ENCODE results near the gene PRKG2.

The PRKG2 gene

GRCh38 chr4:81106150-81106549, 108.9 kb downstream of the PRKG2 start:
- no peak overlapping the region for H3K4me3 ChIP-seq (ENCODE audit: low read depth, low read length)
- no peak for DNase-seq (ENCODE audit: low read depth)
- TF ChIP-seq, protein P1, sequence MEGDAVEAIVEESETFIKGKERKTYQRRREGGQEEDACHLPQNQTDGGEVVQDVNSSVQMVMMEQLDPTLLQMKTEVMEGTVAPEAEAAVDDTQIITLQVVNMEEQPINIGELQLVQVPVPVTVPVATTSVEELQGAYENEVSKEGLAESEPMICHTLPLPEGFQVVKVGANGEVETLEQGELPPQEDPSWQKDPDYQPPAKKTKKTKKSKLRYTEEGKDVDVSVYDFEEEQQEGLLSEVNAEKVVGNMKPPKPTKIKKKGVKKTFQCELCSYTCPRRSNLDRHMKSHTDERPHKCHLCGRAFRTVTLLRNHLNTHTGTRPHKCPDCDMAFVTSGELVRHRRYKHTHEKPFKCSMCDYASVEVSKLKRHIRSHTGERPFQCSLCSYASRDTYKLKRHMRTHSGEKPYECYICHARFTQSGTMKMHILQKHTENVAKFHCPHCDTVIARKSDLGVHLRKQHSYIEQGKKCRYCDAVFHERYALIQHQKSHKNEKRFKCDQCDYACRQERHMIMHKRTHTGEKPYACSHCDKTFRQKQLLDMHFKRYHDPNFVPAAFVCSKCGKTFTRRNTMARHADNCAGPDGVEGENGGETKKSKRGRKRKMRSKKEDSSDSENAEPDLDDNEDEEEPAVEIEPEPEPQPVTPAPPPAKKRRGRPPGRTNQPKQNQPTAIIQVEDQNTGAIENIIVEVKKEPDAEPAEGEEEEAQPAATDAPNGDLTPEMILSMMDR (IDR thresholded peaks at IDR 0.05; ENCODE audit: control insufficient read depth, extremely low read depth, insufficient read depth) = no peak

DNA sequence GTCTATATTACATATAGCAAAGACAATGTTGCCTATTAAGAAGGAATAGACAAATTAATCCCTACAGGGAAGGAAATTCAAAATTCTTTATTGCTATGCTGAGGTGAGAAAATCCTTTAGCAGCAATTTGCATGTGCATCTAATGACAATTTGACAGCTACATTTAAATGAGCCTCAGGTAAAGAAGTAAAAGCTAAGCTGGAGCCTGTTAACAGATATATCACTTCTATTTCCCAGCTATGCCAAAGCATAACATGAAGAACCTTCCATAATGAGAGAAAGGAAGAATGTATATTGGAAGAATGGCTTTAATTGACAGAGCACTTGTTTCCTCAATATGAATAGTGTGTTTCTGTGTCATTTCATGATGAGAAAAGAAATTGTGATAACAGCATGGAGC, 112.9 kb downstream of the PRKG2 start:
- no peak overlapping the region for H3K4me3 ChIP-seq (ENCODE audit: low read depth, low read length)
- no peak for DNase-seq (ENCODE audit: low read depth)
- TF ChIP-seq, protein P1 (IDR thresholded peaks at IDR 0.05; ENCODE audit: control insufficient read depth, extremely low read depth, insufficient read depth) = no peak

DNA sequence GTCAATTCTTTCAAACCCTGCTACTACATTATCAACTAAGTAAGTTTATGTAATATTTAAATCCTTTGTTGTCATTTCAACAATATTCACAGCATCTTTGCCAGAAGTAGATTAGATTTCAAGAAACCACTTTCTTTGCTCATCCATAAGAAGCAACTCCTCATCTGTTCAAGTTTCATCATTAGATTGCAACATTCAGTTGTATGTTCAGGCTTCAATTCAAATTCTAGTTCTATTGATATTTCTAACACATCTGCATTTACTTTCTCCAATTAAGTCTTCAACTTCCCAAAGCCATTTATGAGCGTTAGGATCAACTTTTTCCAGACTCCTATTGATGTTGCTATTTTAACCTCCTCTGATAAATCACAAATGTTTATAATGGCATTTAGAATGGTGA, 118.5 kb downstream of the PRKG2 start:
- no peak for DNase-seq (ENCODE audit: low read depth)

DNA sequence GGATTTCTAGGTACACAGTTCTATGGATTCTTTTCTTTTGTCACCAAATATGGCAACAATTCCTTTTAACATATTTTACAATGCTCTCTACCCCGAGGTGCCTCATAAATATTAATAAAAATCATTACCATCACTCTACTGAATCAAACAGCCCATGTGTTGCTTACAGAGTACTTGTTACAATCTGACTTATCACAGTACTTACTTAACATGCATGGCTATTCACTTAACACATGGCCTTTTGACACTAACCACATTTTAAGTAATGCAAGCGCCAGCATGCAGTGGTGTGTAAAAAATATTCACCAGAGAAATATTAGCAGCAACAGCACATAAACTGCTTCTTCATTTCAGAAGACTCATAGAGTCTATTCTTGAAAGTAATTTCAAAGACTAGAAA, 119.6 kb downstream of the PRKG2 start:
- H3K4me3 ChIP-seq (ENCODE audit: low read depth, low read length) = no peak overlapping the region
- no peak for DNase-seq (ENCODE audit: low read depth)
- TF ChIP-seq, protein P1 (IDR thresholded peaks at IDR 0.05; ENCODE audit: control insufficient read depth, extremely low read depth, insufficient read depth) = no peak

More for the DNA sequence above, 118.5 kb downstream of the PRKG2 start:
- TF ChIP-seq, protein P1 (IDR thresholded peaks at IDR 0.05; ENCODE audit: control insufficient read depth, extremely low read depth, insufficient read depth) = no peak
- no peak overlapping the region for H3K4me3 ChIP-seq (ENCODE audit: low read depth, low read length)

DNA sequence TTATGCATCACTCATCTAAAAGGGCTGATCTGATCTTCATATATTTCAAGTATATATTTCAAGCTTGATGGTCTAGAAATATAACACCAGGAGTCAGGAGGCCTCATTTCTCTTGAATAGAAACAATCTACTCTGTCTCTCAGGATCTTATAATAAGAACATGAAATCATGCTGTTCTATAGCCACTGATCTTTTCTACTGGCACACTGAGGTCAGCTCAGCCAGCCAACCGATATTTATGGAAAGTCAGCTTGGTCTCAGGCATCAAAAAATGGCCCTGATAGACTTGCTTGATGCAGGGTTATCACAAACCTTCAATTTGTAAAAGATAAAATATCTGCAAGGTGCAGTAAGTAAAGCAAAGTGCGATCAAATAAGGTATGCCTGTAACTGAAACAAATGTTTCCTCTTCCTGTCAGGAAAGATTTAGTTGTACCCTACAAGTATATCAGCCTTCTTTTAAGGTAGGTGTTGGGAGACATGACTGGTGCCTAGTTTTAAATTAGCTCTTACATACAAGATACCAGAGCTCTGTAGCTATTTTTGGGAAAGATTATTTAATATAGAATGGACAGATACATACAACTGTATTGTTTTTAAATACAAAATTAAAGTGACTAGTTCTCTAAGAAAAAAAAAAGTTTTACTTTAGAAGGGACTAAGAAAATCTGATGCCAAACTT, 121.2 kb downstream of the PRKG2 start:
- DNase-seq (ENCODE audit: low read depth) = no peak
- H3K4me3 ChIP-seq (ENCODE audit: low read depth, low read length) = no peak overlapping the region
- TF ChIP-seq, protein P1 (IDR thresholded peaks at IDR 0.05; ENCODE audit: control insufficient read depth, extremely low read depth, insufficient read depth) = no peak

GRCh38 chr4:81085979-81086378, 129.0 kb downstream of the PRKG2 start:
- TF ChIP-seq, protein P1 (IDR thresholded peaks at IDR 0.05; ENCODE audit: control insufficient read depth, extremely low read depth, insufficient read depth) = no peak
- no peak for DNase-seq (ENCODE audit: low read depth)
- H3K4me3 ChIP-seq (ENCODE audit: low read depth, low read length) = no peak overlapping the region

- TF ChIP-seq, protein P1 (IDR thresholded peaks at IDR 0.05; ENCODE audit: control insufficient read depth, extremely low read depth, insufficient read depth) = no peak
- no peak for DNase-seq (ENCODE audit: low read depth)
- H3K4me3 ChIP-seq (ENCODE audit: low read depth, low read length) = no peak overlapping the region
Measured at GRCh38 chr4:81085291-81085690, 129.7 kb downstream of the PRKG2 start.

All from LNCaP clone FGC (cell line).